Measurements from ENCODE around the gene AKIRIN2.

- no peak for TF ChIP-seq POLR2AphosphoS5 (IDR thresholded peaks at IDR 0.05; ENCODE audit: borderline replicate concordance, low read depth, low read length)
- no peak for TF ChIP-seq EZH2 (IDR thresholded peaks at IDR 0.05)
Observed at GRCh38 chr6:87655824-87656223, 46.2 kb downstream of the AKIRIN2 start.

Data from SK-N-MC (cell line).